Body of pancreas (tissue), 4 donors: ENCODE measurements around the gene FSTL5. TPM values are rescaled to one million over a fixed set of nuclear protein-coding genes. Genes with fewer than 3 reads are reported as not detected.

Source experiments
- ATAC-seq: fragments of 150-250 bp; one replicate; pipeline ENCODE4 v1.9.1; 2016
- DNase-seq, 4 donors: peaks; one replicate each; pipeline ENCODE4 v3.0.0-alpha.2; 2019
- H3K27ac ChIP-seq, 4 donors: fragments of 200-600 bp; sonication (generic); 1 replicate in 3 of 4; 2 replicates in 1 of 4; pipeline versions ENCODE4 v1.5.1 to v1.6.1; 2016 to 2019; ENCODE audit warnings: mild to moderate bottlenecking in 1 of 4, mixed read lengths in 1 of 4, moderate library complexity in 1 of 4
- H3K27me3 ChIP-seq, 2 donors: fragments of 200-600 bp; sonication (generic); one replicate each; pipeline ENCODE4 v1.6.0; 2016; ENCODE audit warnings: mild to moderate bottlenecking in 1 of 2
- H3K36me3 ChIP-seq, 2 donors: fragments of 200-600 bp; sonication (generic); replicated peaks in 1 of 2; 2 replicates each; pipeline ENCODE4 v1.5.1; 2016; ENCODE audit warnings: low read depth in 2 of 2; ENCODE audit not compliant: insufficient read depth in 1 of 2
- H3K4me1 ChIP-seq: fragments of 200-600 bp; sonication (generic); one replicate; pipeline ENCODE4 v1.6.0; 2016
- H3K4me3 ChIP-seq, 2 donors: fragments of 200-600 bp; sonication (generic); 1 replicate in 1 of 2; 2 replicates in 1 of 2; pipeline ENCODE4 v1.5.1; 2016 to 2019
- H3K9me3 ChIP-seq, 3 donors: fragments of 200-600 bp; sonication (generic); 1 replicate in 2 of 3; 2 replicates in 1 of 3; pipeline ENCODE4 v1.5.1; 2016
- CTCF ChIP-seq, 7 experiments: fragments of 450-650 bp in 4 of 7; fragments of 200-600 bp in 3 of 7; sonication (generic) in 3 of 7; IDR thresholded peaks; one replicate each; pipeline ENCODE4 v1.5.1; 2016 to 2019; ENCODE audit warnings: antibody characterized with exemption in 7 of 7
- POLR2A ChIP-seq, 3 donors: fragments of 450-650 bp; IDR thresholded peaks; one replicate each; pipeline ENCODE4 v1.6.1; 2016; ENCODE audit warnings: antibody characterized with exemption in 3 of 3, mild to moderate bottlenecking in 2 of 3
- whole genome bisulfite sequencing, 2 donors: methylation state at CpG; one replicate each; pipeline ENCODE4 v1.1.5; 2017; 5-methylcytosine and 5-hydroxymethylcytosine counted together
- intact Hi-C: fragments of 100-400 bp; cut with DNase I; formaldehyde crosslinking; loops from one replicate; pipeline ENCODE4 v1.15.1; 2023
- total RNA-seq, 2 donors: library from RNA; depleted of rRNA; stranded (reverse); fragments of >200 nt; gene quantifications; one replicate each; pipeline ENCODE4 v1.1.0, GENCODE V29; 2016

The FSTL5 gene
- total RNA-seq, 2 donors from 2014 or later: 1.3 TPM; not detected in 1

GRCh38 chr4:161350946-161351345 is 812.9 kb downstream of the FSTL5 start:
- WGBS, 2 donors: 71 to 72% methylated on average over 3 of the region's 3 CpGs

GRCh38 chr4:161345741-161346140 is 818.1 kb downstream of the FSTL5 start:
- H3K4me1 ChIP-seq: no peaks in the 10 kb centered on the region
- no peak for DNase-seq
- H3K36me3 ChIP-seq: no peaks in the 10 kb centered on the region
- no peak for TF ChIP-seq CTCF (IDR thresholded peaks at IDR 0.05)
- TF ChIP-seq POLR2A (IDR thresholded peaks at IDR 0.05): no peak
- 80 to 83% methylated on average over 1 of the region's 1 CpG for WGBS, 2 donors
- intact Hi-C loops: no loop called here
- no peak overlapping the region for H3K27ac ChIP-seq
- H3K27me3 ChIP-seq: no peaks in the 10 kb centered on the region
- no peaks in the 10 kb centered on the region for H3K9me3 ChIP-seq
- H3K4me3 ChIP-seq: no peak overlapping the region
- ATAC-seq: no peak

More at GRCh38 chr4:161350946-161351345, 812.9 kb downstream of the FSTL5 start:
- H3K27ac ChIP-seq: no peak overlapping the region
- no peak overlapping the region for H3K4me3 ChIP-seq
- H3K9me3 ChIP-seq: no peaks in the 10 kb centered on the region
- no peak for TF ChIP-seq CTCF (IDR thresholded peaks at IDR 0.05)
- no peak for TF ChIP-seq POLR2A (IDR thresholded peaks at IDR 0.05)
- H3K4me1 ChIP-seq: no peaks in the 10 kb centered on the region
- no peaks in the 10 kb centered on the region for H3K36me3 ChIP-seq
- DNase-seq (no peak), ATAC-seq (no peak)
- H3K27me3 ChIP-seq: no peaks in the 10 kb centered on the region
- intact Hi-C loops: no loop called here

GRCh38 chr4:161343569-161343950 is 820.2 kb downstream of the FSTL5 start:
- ATAC-seq (no peak), DNase-seq (no peak)
- Histone ChIP-seq H3K4me1 (no peaks in the 10 kb centered on the region), H3K27ac (no peak overlapping the region), H3K36me3 (no peaks in the 10 kb centered on the region), H3K27me3 (no peaks in the 10 kb centered on the region), H3K4me3 (no peak overlapping the region), H3K9me3 (no peaks in the 10 kb centered on the region)
- intact Hi-C loops: no loop called here
- TF ChIP-seq POLR2A (IDR thresholded peaks at IDR 0.05): no peak
- no peak for TF ChIP-seq CTCF (IDR thresholded peaks at IDR 0.05)
- WGBS, 2 donors: 55 to 83% methylated on average over 2 of the region's 2 CpGs

- no peak for TF ChIP-seq POLR2A (IDR thresholded peaks at IDR 0.05)
- TF ChIP-seq CTCF (IDR thresholded peaks at IDR 0.05): no peak
- Histone ChIP-seq H3K9me3 (no peaks in the 10 kb centered on the region), H3K36me3 (no peaks in the 10 kb centered on the region), H3K27me3 (no peaks in the 10 kb centered on the region), H3K27ac (no peak overlapping the region), H3K4me3 (no peak overlapping the region), H3K4me1 (no peaks in the 10 kb centered on the region)
- intact Hi-C loops: no loop called here
- no peak for ATAC-seq
- 82 to 87% methylated on average over 5 to 6 of the region's 6 CpGs for WGBS, 2 donors
- no peak for DNase-seq
Measured at GRCh38 chr4:161342881-161343568, 820.8 kb downstream of the FSTL5 start.

- no peak overlapping the region for H3K27ac ChIP-seq
- intact Hi-C loops: no loop called here
- DNase-seq (no peak), ATAC-seq (no peak)
- no peaks in the 10 kb centered on the region for H3K4me1 ChIP-seq
- H3K9me3 ChIP-seq: no peaks in the 10 kb centered on the region
- 75 to 76% methylated on average over 5 of the region's 5 CpGs for WGBS, 2 donors
- no peaks in the 10 kb centered on the region for H3K36me3 ChIP-seq
- TF ChIP-seq CTCF (IDR thresholded peaks at IDR 0.05) (no peak), POLR2A (IDR thresholded peaks at IDR 0.05) (no peak)
- H3K4me3 ChIP-seq: no peak overlapping the region
- no peaks in the 10 kb centered on the region for H3K27me3 ChIP-seq
Measured at GRCh38 chr4:161336621-161337020, 827.2 kb downstream of the FSTL5 start.
